GM19238 (cell line): ENCODE data around the gene PRDX5.

ENCODE experiments used
- DNase-seq: peaks from one replicate; pipeline ENCODE4 v3.0.0; 2011; ENCODE audit warnings: low spot score; ENCODE audit not compliant: insufficient read length

The PRDX5 gene

DNA sequence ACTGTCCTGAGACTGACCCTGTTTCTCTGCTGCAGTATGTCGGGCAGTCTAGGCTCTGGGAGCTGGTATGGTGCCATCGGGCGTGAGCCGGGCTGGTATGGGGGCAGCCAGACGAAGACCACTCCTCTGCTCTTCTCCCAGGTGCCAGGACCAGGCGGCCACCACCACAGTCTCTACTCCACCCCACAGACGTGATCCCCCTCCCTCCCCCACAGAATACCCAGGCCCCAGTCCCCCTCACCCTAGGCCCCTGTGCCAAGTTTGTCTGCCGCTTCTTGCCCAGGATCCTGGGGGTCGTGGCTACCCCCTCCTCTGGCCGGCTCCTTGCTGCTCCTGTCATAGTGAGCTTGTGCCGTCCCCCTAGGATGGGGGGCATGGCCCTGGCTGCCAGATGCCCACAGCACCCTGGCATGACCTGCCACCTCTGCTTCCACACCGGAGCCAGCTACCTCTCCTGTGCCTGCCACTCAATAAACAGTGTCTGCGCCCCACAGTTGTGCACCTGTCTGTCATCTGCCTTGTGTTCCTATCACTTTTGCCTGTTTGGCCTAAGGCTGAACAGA, 28.8 kb upstream of the PRDX5 start:
- DNase-seq = no peak

DNA sequence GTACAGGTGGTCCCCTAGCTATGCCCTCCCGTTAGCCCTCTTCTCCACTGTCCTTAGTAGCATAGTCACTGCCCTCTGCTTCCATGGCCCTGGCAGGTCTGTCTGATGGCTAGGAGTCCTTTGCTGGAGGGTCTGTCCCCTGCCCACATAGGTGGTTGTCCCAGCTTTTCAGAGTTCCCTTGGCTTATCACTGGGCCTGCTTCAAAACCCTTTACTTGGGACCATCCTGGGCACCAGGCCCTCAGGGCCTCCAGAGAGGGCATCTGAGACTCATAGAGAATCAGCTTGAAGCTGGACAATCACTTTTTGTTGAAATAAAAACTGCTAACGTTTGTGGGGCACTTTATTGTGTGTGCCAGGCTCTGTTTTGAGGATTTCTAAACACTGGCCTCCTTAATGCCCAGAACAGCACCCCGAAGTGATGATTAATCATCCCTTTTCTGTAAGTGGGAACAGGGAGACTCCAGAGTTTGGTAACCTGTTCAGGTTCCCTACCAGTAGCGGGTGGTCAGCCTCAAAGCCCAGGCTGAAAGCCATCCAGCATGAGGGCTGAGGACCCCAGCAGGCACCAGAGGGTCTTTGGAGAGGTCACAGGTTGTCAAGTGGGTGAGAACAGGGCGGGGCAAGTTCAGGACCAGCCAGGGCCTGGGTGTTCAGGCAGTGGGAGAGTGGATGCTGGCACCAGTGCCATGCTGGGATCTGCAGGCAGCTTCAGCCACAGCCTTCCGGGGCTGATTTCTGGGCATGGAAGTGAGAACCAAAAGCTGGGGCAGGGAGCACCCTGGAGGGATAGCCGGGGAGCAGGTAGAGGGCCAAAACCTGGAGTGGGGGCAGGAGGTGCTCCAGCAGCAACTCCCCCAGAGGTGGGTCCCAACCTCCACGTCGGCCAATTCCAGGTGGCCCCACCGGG, 27.3 kb upstream of the PRDX5 start:
- no peak for DNase-seq

DNA sequence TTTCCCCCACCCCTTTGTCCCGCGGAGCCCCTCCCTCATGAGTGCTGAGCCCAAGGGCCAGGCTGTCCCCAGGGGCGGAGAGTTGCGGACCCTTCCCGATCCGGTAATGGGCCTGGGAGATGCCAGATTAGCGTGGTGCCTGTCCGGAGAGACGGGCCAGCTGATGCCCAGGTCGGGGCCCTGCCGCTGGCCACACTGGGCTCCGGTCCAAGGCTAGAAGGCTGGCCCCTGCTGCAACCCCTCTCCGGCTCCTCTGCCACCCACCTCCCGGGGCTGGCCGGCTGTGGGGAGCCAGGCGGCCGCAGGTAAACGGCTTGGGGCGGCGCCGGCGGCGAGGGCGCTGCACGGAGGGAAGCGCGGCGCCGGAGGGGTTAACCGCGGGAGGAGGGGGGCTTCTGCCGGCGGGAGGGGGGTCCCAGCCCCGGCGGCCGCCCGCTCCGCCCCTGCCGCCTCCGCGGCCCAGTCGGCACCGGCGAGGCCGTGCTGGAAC, 26.6 kb upstream of the PRDX5 start, which contains the start of gene KCNK4:
KCNK4 (plus strand) TSS at position 41 of the 490 bp plus-strand sequence. CDS start 1,717 bp downstream, outside the sequence.
- DNase-seq = no peak

DNA sequence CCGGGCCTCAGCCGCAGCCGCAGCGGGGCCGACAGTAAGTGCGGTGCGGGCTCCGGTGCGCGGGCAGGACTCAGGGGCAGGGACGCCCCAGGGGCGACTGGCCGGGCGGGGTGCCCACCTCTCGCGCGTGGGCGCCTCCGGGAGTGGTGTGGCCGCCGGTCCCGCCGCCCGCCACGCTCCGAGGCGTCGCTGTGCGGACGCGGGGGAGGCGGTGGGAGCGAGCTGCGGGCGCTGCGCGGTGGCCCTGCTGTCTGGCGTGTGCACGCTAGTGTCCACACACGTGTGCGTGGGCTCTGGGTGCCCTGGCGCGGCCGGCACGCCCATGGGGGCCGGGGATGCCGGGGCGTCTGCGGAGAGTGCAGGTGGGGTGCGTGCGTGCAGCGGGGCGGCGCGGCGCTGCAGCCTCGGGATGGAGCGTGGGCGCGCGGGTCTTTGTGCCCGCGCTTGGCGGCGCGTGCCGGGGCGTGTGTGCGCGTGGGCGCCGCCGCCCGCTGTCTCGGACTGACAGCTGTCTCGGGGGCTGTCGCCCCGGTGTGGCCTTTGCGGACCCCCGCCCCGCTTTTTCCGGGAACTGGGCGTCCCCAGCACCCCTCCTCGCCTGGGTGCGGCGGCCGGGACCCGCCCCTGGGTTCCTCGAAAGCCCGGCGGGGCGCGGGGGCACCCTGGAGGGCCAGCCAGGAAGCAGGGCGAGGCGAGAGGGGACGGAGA, 26.0 kb upstream of the PRDX5 start:
- no peak for DNase-seq

DNA sequence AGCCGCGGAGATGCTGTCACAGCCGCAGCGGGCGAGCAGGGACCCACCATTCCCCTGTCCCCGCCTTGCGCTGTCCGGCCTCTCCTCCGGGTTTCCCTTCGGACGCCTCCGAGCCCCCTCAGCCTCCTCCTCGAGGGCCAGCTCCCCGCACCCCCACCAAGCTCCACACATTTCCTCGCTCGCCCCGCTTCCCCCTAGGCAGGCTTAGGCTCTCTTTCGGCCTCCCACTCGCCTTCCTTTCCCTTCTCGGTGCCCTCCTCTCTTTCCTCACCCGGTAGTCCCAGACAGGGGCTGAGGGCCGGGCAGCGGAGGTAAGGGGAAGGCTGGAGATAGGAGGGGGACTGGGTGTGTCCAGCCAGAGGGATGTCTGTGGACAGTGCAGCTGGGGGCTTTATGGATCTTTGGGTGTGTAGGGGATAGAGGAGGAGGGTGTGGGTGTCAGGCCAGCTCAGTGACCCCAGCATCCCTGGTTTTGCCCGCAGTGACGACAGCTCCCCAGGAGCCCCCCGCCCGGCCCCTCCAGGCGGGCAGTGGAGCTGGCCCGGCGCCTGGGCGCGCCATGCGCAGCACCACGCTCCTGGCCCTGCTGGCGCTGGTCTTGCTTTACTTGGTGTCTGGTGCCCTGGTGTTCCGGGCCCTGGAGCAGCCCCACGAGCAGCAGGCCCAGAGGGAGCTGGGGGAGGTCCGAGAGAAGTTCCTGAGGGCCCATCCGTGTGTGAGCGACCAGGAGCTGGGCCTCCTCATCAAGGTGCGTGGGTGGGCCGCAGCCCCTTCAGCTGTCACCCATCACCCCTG, 25.3 kb upstream of the PRDX5 start:
- no peak for DNase-seq

DNA sequence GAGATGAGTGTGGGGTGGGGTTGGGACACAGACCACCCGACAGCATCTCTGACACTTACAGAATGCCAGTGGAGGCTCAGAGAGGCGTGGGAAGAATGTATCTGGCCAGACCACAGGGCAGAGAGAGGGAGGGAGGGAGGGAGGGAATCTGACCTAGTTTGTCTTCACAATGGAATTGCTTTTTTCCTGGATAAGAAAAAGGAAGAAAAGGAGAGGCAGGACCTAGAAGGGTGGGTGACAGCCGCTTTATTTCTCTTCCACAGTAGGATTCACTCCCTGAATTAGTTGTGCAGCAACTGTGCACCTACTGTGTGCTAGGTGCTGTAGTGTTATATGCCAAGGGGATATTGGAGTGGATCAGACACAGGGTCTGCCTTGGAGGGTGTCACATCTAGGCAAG, 23.1 kb upstream of the PRDX5 start:
- no peak for DNase-seq

DNA sequence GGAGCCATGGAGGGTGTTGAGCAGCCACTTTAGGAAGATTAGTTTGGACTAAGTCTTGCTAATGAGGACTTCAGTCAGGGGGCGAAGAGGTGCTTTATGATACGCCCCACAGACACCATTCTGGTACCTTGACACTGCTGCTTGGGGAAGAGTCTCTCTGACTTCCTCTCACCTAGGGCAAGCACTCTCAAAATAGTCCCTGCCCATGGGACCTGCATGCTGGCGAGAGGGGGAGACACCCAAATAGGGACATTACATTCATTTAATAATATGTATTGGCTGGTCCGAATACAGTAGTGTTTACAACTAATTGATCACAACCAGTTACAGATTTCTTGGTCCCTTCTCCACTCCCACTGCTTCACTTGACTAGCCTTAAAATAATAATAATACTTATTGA, 22.2 kb upstream of the PRDX5 start:
- no peak for DNase-seq

DNA sequence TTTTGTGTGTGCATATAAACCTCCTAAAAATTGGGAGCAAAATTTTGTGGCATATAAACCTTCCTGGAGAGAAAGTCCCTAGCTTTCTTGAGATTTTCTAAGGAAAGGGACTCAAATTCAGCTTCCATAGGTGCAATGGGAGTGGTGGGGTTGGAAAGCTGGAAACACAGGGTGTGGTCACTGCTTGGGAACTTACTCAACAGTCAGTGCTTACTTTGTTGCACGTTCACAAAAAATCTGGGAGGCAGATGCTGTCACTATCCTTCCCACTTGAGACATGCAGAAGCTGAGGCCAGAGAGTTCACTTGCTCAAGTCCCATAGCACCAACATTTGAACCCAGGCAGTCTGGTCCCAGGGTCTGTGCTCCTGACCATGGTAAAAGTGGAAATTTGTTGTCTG, 21.7 kb upstream of the PRDX5 start:
- DNase-seq = no peak

DNA sequence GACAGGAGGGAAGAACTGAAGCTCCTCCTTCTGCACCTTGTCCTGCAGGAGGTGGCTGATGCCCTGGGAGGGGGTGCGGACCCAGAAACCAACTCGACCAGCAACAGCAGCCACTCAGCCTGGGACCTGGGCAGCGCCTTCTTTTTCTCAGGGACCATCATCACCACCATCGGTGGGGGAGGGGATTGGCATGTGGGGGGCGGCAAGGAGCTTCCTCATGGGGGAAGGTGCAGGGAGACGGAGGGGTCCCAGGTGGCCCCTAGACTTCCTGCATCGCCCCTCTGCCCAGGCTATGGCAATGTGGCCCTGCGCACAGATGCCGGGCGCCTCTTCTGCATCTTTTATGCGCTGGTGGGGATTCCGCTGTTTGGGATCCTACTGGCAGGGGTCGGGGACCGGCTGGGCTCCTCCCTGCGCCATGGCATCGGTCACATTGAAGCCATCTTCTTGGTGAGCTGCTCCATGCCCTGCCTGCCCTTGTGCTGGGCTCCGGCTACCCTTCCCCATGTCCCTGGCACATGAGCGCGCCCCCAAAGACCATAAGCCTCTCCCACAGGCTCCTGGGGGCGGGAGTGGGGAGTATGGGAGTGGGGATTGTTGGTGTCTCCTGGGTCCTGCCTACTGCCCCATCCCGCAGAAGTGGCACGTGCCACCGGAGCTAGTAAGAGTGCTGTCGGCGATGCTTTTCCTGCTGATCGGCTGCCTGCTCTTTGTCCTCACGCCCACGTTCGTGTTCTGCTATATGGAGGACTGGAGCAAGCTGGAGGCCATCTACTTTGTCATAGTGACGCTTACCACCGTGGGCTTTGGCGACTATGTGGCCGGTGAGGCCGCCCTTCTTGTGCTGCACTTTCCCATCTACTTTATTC, 20.9 kb upstream of the PRDX5 start:
- no peak for DNase-seq

DNA sequence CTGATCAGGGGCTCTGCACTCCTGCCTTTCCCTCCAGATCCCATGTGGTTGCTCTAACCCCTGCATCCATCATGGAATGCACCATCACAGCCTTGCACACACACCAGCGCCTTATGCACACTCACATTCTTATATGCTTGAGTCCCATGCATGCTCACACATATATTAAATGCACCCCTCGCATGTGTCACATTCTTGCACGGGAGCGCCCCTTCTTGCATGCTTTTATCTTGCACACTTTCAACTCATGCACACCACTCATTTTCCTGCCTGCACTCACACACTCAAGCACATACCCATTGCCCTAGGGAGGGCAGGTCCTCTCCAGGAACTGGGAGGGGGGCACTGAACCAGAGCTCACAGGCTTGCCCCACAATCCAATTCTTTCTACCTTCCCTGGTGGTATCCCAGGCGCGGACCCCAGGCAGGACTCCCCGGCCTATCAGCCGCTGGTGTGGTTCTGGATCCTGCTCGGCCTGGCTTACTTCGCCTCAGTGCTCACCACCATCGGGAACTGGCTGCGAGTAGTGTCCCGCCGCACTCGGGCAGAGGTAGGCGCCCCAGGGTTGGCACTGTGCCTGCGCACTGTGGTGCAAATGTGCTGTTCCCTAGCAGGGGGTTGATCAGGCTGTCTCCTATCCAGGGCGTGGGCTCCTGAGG, 20.1 kb upstream of the PRDX5 start:
- no peak for DNase-seq

DNA sequence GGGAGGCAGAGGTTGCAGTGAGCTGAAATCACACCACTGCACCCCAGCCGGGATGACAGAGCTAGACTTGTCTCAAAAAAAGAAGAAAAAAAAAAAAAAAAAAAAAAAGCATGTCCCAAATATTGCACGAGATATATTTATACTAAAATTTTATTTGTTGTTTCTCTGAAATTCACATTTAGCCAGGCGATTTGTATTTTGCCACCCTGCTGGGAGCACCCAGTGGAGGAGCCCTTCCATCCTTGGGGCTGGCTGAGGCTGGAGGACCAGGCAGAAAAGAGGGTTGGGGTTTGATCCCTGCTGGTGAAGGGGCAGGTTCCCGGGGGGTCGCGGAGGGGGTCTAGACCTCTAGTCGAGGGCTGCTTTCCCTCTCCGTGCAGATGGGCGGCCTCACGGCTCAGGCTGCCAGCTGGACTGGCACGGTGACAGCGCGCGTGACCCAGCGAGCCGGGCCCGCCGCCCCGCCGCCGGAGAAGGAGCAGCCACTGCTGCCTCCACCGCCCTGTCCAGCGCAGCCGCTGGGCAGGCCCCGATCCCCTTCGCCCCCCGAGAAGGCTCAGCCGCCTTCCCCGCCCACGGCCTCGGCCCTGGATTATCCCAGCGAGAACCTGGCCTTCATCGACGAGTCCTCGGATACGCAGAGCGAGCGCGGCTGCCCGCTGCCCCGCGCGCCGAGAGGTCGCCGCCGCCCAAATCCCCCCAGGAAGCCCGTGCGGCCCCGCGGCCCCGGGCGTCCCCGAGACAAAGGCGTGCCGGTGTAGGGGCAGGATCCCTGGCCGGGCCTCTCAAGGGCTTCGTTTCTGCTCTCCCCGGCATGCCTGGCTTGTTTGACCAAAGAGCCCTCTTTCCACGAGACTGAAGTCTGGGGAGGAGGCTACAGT, 18.7 kb upstream of the PRDX5 start:
- no peak for DNase-seq

DNA sequence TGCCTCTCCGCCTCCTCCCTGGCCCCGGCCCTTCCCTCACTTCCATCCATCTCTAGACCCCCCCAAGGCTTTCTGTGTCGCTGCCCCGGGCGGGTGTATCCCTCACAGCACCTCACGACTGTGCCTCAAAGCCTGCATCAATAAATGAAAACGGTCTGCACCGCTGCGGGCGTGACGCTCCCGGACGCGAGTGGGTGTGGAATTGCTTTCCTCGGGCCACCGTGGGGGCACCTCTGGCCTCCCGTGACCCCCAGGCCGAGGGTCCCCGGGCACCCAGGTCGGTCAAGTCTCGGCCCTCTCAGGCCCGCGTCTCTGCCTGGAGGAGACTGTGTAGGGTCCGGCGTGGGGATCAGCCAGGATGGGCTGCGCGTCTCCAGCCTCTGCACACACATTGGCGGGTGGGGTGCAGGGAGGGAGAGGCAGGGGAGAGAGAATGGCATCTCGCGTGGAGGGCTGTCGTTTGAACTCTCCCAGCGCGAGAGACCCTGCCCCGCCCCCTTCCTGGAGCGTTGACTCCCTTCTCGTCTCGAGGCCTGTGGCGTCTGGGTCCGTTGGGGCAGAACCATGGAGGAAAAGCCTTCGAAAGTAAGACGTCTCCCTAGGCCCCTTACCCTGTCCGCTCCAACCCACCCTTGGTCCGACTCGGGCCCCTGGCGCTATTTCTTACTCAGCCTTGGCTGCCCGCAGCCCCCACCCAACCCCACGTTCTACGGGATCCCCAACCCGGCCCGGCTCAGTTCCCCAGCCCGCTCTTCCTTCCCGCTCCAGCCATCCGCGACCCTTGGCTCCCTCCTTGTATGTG, 17.9 kb upstream of the PRDX5 start, which contains the start of gene CATSPERZ:
CATSPERZ (plus strand) TSS at position 512 of the 802 bp plus-strand sequence; CDS start at position 565, 53 bp downstream.
- no peak for DNase-seq

DNA sequence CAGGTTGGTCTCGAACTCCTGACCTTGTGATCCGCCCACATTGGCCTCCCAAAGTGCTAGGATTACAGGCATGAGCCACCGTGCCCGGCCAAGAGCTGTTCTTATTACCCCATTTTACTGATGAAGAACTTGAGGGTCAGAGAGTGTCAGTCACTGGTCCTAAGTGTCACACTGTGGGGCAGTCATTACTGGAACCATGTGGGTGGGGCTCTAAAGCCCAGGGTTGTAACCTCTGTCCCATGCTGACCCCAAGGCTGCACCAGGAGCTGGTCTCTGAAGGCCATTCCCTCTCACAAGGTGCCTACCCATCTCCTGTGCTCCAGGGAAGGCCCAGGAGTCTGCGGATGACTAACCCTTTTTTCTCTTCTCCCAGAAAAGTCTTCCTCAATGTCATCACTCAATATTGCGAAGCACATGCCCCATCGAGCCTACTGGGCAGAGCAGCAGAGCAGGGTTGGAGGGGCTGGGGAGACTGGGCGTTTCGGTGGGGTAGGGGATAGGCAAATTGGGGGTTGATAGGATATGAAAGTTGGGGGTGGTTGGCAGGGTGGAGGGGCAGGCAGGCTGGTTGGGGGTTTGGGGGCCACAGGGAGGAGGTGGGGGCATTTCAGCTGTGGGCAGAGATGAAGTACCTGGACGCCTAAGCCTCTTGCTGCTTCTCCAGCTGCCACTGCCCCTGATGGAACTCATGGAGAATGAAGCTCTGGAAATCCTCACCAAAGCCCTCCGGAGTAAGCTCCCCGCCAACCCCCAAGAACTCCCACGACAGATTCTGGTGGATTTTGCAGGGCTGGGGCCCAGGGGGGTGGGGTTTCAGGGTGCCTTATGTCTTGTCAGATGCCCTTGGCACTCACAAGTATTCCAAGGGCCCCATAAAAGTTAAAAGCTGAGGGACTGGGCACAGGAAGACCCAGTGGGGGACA, 14.6 kb upstream of the PRDX5 start:
- no peak for DNase-seq

DNA sequence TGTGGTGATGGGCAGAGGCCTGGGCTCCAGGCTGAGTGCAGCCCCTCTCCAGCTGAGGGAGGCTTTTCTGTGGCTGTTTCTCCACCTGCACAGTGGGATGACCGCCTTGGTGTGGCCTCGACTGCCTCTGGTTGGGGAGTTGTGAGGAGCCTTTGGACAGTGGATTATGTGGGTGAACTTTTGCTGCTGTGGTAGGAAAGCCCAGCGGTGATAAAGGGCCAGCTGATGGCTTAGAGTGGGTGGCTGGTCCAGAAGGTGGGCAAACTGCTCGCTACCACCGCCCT, 13.9 kb upstream of the PRDX5 start:
- no peak for DNase-seq

DNA sequence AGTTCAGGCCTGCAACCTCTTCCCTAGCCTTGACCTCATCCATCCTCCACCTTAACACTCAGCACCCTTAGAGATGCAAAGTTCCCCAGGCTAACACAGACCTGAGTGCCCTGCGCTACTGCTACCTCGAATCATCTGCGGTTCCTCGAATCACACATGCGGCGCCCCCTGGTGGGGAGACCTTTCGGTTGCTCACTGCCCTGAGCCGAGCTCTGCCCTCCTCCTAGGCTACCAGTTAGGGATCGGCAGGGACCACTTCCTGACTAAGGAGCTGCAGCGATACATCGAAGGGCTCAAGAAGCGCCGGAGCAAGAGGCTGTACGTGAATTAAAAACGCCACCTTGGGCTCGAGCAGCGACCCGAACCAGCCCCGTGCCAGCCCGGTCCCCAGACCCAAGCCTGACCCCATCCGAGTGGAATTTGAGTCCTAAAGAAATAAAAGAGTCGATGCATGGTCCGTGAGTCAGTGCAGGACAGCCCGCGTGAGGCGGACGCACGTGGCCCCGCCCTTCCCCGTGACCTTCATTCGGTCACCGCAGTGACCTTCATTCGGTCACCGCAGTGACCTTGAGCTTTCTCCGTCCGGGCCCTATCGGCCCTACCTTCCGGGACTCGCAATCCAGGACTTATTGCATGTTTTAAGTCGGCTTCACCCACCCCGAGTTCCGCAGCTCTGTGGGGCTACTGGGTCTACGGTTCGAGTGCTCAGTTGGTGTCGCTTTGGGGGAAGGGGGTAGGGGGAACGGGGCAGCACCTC, 13.4 kb upstream of the PRDX5 start:
- DNase-seq = peak; percentile 93

DNA sequence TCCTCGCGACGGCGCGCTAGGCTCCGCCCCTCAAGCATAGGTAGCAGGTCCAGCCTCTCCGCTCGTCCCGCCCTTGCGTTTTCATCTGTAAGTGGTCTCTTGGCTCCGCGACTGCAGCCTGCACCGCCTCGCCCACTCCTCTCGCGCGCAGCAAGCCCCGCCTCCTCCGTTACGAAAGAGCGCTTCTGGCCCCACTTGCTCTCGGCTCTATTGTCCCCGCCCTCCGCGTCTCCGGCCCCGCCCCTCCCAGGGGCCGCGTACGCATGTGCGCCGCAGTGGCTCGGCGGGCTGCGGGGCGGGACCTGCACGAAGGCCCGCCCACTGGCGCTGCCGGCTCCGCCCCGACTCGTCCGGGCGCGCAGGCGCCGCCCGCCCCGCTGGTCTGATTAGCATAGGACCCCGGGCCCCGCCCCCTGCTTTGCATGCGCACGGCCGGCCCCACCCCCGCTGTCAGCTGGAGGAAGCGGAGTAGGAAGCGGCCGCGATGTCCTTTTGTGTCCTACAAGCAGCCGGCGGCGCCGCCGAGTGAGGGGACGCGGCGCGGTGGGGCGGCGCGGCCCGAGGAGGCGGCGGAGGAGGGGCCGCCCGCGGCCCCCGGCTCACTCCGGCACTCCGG, 12.7 kb upstream of the PRDX5 start, which contains the start of gene ESRRA:
ESRRA (plus strand) TSS at position 450 of the 616 bp plus-strand sequence. CDS start 1,656 bp downstream, outside the sequence.
- DNase-seq = peak; percentile 98
